ENCODE data around the gene NVL. TPM values are rescaled to one million over a fixed set of nuclear protein-coding genes. Genes with fewer than 3 reads are reported as not detected.

Gene NVL
- total and polyA plus RNA-seq, 2 of the 8 experiments (the other 6 are each of a cell fraction or from before 2014, with no cell fraction given) = 22.7 to 45.8 TPM

DNA sequence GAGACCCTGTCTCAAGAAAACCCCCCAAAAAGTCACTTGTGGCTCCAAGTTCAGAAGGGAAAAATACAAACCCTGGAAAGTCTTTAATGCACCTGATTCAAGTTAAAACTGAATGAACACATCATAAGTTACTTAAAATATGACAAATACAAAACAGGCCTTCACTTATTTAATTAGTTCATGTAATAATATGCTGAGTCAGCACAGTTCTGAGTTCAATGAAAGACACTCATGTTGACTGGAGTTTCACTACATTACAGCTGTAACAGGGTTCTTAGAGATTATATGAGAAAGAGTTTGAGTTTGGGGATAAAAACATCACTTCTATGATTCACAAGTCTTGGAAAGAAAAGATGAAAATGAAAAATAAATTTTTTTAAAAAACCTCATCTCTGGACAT, 96.0 kb downstream of the NVL start:
- no peak overlapping the region for H4K91ac ChIP-seq (replicated peaks; ENCODE audit: insufficient read length, low read length)
- H3K9ac ChIP-seq (replicated peaks in 1 of 4; ENCODE audit: extremely low read depth in 1 of 4, low read depth in 3 of 4, low read length in 3 of 4) = no peak overlapping the region
- no peak overlapping the region for H3K4ac ChIP-seq (replicated peaks; ENCODE audit: insufficient read length, low read depth, low read length)
- no peak overlapping the region for H2BK5ac ChIP-seq (ENCODE audit: low read depth, low read length)
- H2AK5ac ChIP-seq (ENCODE audit: low read depth, low read length) = no peak overlapping the region
- no peaks in the 10 kb centered on the region for H3K9me3 ChIP-seq (ENCODE audit: insufficient read depth in 2 of 2, low read depth in 1 of 2, low read length in 1 of 2)
- peaks cover 0 to 20% (median 10%) of the 10 kb centered on the region in 4 experiments; a peak in 6 of 7 replicates for H3K4me1 ChIP-seq (replicated peaks in 1 of 4; ENCODE audit: control insufficient read depth in 3 of 4, insufficient read depth in 4 of 4, low read length in 3 of 4)
- no peak for FAIRE-seq
- no peak overlapping the region for H3K4me3 ChIP-seq (ENCODE audit: extremely low read depth in 1 of 4, insufficient read depth in 2 of 4, low read depth in 3 of 4, low read length in 4 of 4)
- no peak overlapping the region for H4K5ac ChIP-seq (ENCODE audit: insufficient read length, low read depth, low read length)
- no peak overlapping the region for H3K23ac ChIP-seq (ENCODE audit: insufficient read length)
- DNase-seq (ENCODE audit: low read depth in 1 of 2, low spot score in 2 of 2) = no peak
- H3K23me2 ChIP-seq (ENCODE audit: low read depth, low read length) = no peaks in the 10 kb centered on the region
- no peak overlapping the region for H3K18ac ChIP-seq (ENCODE audit: extremely low read depth, low read length)
- no peak overlapping the region for H2BK120ac ChIP-seq (replicated peaks; ENCODE audit: low read depth, low read length)
- no peaks in the 10 kb centered on the region for H3K79me2 ChIP-seq (ENCODE audit: control insufficient read depth in 1 of 2, insufficient read depth in 2 of 2, low read length in 2 of 2)
- no peak overlapping the region for H2BK15ac ChIP-seq (ENCODE audit: low read length)
- CTCF ChIA-PET (ENCODE audit: partially characterized antibody) = interaction anchor here (0.6 kb wide), 1 partner anchor 105 kb away, joined by 4 read pairs; no protein-coding TSS in a partner anchor
- H3K36me3 ChIP-seq (ENCODE audit: control insufficient read depth in 2 of 4, insufficient read depth in 4 of 4, low read length in 3 of 4) = peaks cover 2 to 29% (median 7%) of the 10 kb centered on the region in 4 experiments; a peak in 6 of 8 replicates
- no peak overlapping the region for H2BK12ac ChIP-seq (ENCODE audit: low read depth, low read length)
- peak; percentile 100 for TF ChIP-seq MAFK (IDR thresholded peaks at IDR 0.05; ENCODE audit: low read depth, low read length)
- no peak for TF ChIP-seq SP2 (IDR thresholded peaks at IDR 0.05; ENCODE audit: low read length)
- no peak overlapping the region for H3K27ac ChIP-seq (ENCODE audit: low read depth, low read length)
- no peak overlapping the region for H2BK20ac ChIP-seq (ENCODE audit: low read length)
- POLR2A ChIA-PET (ENCODE audit: partially characterized antibody) = no interaction called here
- H4K20me1 ChIP-seq (replicated peaks in 1 of 2; ENCODE audit: control insufficient read depth in 1 of 2, insufficient read depth in 2 of 2, low read length in 2 of 2) = no peaks in the 10 kb centered on the region
- H3K79me1 ChIP-seq (ENCODE audit: low read depth, low read length) = no peaks in the 10 kb centered on the region
- no peak overlapping the region for H3K56ac ChIP-seq (replicated peaks; ENCODE audit: insufficient read length, low read depth, low read length)
- H3K14ac ChIP-seq (ENCODE audit: insufficient read length) = no peak overlapping the region
- H3K27me3 ChIP-seq (replicated peaks in 1 of 4; ENCODE audit: control insufficient read depth in 3 of 4, extremely low read depth in 1 of 4, insufficient read depth in 3 of 4, low read length in 3 of 4) = no peaks in the 10 kb centered on the region; a peak in 1 of 7 replicates
- no peak overlapping the region for H2AFZ ChIP-seq (ENCODE audit: low read length)
- no peak overlapping the region for H4K8ac ChIP-seq (ENCODE audit: extremely low read depth, insufficient read depth, low read length)
- no peak overlapping the region for H3K4me2 ChIP-seq (ENCODE audit: insufficient read depth in 1 of 2, low read depth in 2 of 2, low read length in 2 of 2)

All from H1 (cell line).